GM10847 (cell line): ENCODE measurements around the gene KIF26A.

Experiments used
- POLR2A ChIP-seq: IDR thresholded peaks from 2 replicates; pipeline ENCODE4 v1.6.1; 2011; ENCODE audit not compliant: insufficient read length; ENCODE audit errors: extremely low read depth

The KIF26A gene

DNA sequence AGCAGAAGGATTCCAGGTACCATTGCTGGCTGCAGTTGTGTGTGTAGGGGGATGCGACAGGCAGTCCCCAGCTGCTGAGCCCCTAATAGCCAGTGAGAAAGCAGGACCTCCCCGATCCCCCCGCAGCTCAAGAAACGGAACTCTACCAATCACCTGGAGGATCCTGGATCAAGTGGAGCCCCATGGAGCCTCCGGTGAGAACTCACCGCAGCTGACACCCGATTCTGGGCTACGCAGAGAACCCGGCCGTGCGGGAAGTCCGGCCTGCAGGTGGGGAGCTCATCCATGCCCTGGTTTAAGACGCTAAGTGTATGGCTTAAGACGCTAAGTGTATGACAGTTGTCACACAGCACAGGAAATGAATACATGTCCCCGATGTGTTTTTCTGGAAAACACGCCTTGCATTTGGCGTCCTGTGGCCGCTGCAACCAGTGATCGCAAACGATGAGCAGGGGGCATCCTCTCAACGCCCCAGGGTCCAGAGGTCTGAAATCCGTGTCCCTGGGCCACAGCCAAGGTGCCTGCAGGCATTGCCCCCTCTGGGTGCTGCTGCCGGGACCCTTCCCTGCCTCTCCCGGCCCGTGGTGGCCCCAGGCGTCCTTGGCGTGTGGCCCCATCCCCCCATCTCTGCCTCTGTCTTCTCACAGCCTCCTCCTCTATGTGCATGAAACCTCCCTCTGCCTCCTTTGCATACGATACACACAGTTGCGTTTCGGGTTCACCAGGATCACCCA is 75.1 kb downstream of the KIF26A start:
- TF ChIP-seq POLR2A: no peak

- TF ChIP-seq POLR2A: no peak
These were observed 76.2 kb downstream of the KIF26A start for GRCh38 chr14:104214431-104215218.

DNA sequence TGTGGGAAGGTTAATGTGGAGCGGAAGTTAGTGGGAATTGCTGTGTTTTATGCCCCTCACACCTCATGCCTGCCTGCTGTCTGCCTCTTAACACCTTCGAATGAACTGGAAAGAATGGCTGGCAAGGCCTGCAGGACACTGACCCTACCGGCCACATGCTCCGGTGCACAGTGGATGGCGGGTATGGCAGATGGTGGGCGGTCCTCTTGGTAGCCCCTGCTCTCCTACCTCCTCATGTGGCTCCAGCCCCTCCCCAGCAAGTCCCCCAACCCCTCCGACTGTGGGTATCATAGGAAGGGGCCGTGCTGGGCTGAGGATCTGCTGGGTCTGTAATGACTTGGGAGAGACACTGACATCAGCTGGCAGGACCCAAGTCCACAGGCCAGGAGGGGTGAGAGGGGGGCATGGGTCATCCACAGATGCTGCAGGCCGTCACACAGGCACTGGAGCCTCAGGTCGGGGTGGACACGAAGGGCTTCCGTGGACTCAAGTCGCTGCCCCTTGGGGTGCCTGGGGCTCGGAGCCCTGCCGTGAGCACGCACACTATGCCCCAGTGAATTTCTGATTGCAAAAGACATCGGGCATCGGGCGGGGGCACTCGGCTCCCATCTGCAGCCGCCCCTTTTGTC is 77.4 kb downstream of the KIF26A start:
- no peak for TF ChIP-seq POLR2A

GRCh38 chr14:104216457-104216856 is 78.1 kb downstream of the KIF26A start:
- TF ChIP-seq POLR2A: no peak

DNA sequence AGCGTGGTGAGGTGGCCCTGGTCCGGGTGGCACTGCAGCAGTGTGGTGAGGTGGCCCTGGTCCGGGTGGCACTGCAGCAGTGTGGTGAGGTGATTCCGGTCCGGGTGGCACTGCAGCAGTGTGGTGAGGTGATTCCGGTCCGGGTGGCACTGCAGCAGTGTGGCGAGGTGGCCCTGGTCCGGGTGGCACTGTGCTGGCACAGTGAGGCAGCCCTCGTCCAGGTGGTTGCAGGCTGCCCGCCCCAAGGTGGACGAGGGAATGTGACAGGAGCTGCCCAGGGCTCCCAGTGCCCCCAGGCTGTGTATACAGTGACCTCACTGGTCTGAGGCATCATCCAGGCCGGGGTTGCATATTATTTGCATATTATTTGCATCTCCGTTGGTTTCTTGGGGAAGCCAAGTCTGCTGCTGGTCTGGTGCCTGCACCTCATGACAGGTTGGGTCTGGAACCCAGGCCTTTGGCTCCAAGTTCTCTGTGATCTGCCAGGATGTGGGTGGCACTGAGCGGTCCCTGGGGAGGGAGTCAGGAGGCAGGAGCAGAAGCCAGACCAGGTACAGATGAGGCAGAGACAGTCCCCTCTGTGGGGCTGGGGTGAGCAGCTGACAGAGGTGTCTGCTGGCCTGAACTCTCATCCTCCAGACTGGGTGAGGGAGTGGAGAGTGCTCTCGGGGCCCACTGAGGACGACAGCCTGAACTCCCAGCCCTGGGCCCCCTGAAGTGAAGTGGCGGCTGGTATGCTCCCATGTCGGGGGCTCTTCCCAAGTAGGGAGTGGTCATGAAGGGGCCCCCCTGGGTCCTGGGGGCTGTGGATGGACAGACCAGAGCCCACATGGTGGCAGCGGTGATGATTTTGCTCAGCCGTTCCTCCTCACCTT is 79.3 kb downstream of the KIF26A start:
- TF ChIP-seq POLR2A: no peak

GRCh38 chr14:104218361-104219180 is 80.2 kb downstream of the KIF26A start:
- no peak for TF ChIP-seq POLR2A

- TF ChIP-seq POLR2A: no peak
These were observed 81.4 kb downstream of the KIF26A start for GRCh38 chr14:104219731-104220214.

DNA sequence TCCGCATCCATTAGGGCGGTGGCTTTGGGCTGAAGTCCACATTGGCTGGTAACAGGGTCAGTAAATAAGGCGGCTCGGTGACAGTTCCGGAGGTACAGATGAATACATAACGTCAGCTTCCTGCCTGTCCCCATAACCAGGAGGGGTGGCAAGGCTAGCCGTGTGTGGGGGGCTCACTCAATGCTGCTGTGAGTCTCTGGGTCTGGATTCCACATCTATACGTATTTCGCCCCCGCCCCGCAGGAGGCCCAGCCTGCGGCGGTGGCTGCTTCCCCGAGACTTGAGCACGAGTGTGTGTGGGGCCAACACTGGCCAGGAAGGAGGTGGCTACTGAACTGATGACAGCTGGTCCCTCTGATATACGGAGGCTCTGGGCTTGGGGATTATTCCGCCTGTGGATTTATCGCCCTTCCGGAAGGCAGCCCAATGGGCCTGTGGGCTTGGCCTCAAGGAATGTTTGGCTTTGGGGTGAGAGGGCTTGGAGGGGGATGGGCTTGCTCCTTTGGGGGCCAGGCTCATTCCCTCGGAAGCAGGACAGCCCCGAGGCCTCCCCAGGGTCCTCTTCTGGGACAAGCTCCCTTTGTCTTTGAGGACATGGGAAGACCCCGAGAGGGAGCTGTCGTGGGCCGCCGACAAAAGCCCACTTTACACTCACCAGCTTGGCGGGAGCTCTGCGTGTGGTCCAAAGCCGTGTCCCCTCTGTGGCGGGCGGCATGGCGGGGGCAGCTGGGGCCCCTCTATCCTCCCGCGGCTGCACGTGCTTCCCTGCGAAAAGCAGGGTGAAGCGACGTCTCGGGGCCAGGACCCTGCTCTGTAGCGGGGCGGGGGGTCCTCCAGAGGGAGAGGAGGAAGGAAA is 82.1 kb downstream of the KIF26A start:
- no peak for TF ChIP-seq POLR2A

- no peak for TF ChIP-seq POLR2A
These were observed 82.8 kb downstream of the KIF26A start for GRCh38 chr14:104221071-104221625.

GRCh38 chr14:104221636-104222369 is 83.4 kb downstream of the KIF26A start:
- no peak for TF ChIP-seq POLR2A

DNA sequence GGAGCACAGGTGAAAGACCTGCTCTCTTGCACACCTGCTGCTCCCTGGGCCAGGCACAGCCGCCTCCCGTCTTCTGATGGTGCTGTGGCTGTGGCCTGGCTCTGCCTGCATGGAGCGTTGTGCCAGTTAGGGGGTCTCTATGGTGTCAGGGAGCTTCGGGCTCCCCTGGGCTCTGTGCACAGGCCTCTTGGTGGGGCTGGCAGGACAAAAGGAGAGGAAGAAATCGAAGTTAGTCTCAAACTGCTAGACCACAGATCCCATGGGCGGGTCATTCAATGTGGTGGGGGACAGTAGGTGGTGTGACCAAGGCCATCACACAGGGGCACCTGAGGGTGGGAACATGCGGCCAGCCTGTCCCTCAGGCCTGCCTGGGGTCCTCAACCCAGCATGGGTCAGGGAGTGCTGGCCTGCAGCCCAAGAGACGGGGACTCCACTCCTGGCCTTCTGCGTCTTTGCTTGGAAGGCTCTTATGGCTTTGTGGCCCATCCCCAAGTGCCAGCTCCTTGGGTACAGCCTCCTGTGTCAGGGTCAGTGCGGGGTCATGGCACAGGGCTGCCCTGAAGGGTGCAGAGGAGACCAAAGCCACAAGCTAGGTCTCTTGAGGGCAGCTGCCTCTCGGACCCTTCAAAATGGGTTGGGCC is 84.1 kb downstream of the KIF26A start:
- no peak for TF ChIP-seq POLR2A
